ENCODE data around the gene RIBC2.

RIBC2 gene

GRCh38 chr22:45472426-45472825 is 58.9 kb downstream of the RIBC2 start:
- no peak for DNase-seq

GRCh38 chr22:45473626-45474237 is 60.2 kb downstream of the RIBC2 start:
- DNase-seq, result no peak

GRCh38 chr22:45475063-45475747 is 61.7 kb downstream of the RIBC2 start:
- DNase-seq, result no peak

- DNase-seq, result no peak
These were observed 62.5 kb downstream of the RIBC2 start for GRCh38 chr22:45475851-45476514.

- no peak for DNase-seq
These were observed 63.3 kb downstream of the RIBC2 start for GRCh38 chr22:45476814-45477213.

GRCh38 chr22:45477366-45478107 is 64.0 kb downstream of the RIBC2 start:
- DNase-seq, result no peak

- no peak for DNase-seq
These were observed 64.7 kb downstream of the RIBC2 start for GRCh38 chr22:45478108-45478771.

- no peak for DNase-seq
These were observed 67.2 kb downstream of the RIBC2 start for GRCh38 chr22:45480717-45481116.

- DNase-seq, result no peak
These were observed 68.2 kb downstream of the RIBC2 start for GRCh38 chr22:45481661-45482060.

Measured in amygdala (tissue), 56 donors.